HG03457 (cell line): Measurements from ENCODE around the gene KLHDC8B.

Experiments used
- ATAC-seq: cut with Tn5 transposase; IDR thresholded peaks from one replicate; pipeline ENCODE4 v1.9.1; 2021; ENCODE audit warnings: moderate number of reproducible peaks; ENCODE audit not compliant: unreplicated experiment

Gene KLHDC8B

GRCh38 chr3:49171119-49171774 lies at the start of gene KLHDC8B:
TSS of gene KLHDC8B (plus strand) at chr3:49171598. CDS start at chr3:49172770, 1,172 bp downstream.
- no peak for ATAC-seq

- no peak for ATAC-seq
Observed at GRCh38 chr3:49122022-49122421, 49.4 kb upstream of the KLHDC8B start.

GRCh38 chr3:49122451-49122850 lies 48.9 kb upstream of the KLHDC8B start:
- ATAC-seq: no peak

- ATAC-seq: no peak
Observed at GRCh38 chr3:49122886-49123545, 48.4 kb upstream of the KLHDC8B start.

GRCh38 chr3:49123687-49124086 lies 47.7 kb upstream of the KLHDC8B start:
- ATAC-seq: no peak

GRCh38 chr3:49124203-49124602 lies 47.2 kb upstream of the KLHDC8B start:
- ATAC-seq: no peak

GRCh38 chr3:49124991-49125670 lies 46.3 kb upstream of the KLHDC8B start:
- ATAC-seq: no peak

GRCh38 chr3:49131040-49131439 lies 40.4 kb upstream of the KLHDC8B start:
- no peak for ATAC-seq

- no peak for ATAC-seq
Observed at GRCh38 chr3:49131576-49131975, 39.8 kb upstream of the KLHDC8B start.

- ATAC-seq: no peak
Observed at GRCh38 chr3:49132073-49132436, 39.3 kb upstream of the KLHDC8B start.

GRCh38 chr3:49132437-49133225 lies 38.8 kb upstream of the KLHDC8B start, which contains the start of gene LAMB2:
TSS of gene LAMB2 (minus strand) at chr3:49133050. CDS start at chr3:49132867, 183 bp downstream.
- ATAC-seq: no peak

GRCh38 chr3:49133226-49133951 lies 38.0 kb upstream of the KLHDC8B start:
- ATAC-seq: no peak

- ATAC-seq: no peak
Observed at GRCh38 chr3:49134471-49135265, 36.7 kb upstream of the KLHDC8B start.

- ATAC-seq: no peak
Observed at GRCh38 chr3:49135499-49135898, 35.9 kb upstream of the KLHDC8B start.

- ATAC-seq: no peak
Observed at GRCh38 chr3:49140080-49140479, 31.3 kb upstream of the KLHDC8B start.

GRCh38 chr3:49148159-49148558 lies 23.2 kb upstream of the KLHDC8B start:
- ATAC-seq: no peak

- ATAC-seq: no peak
Observed at GRCh38 chr3:49151610-49152009, 19.8 kb upstream of the KLHDC8B start.

GRCh38 chr3:49153349-49153912 lies 18.0 kb upstream of the KLHDC8B start:
- no peak for ATAC-seq

- ATAC-seq: no peak
Observed at GRCh38 chr3:49157289-49157688, 14.1 kb upstream of the KLHDC8B start.
